Common myeloid progenitor, CD34-positive (primary cell): ENCODE results near the gene SLC22A17.

Experiments
- CTCF ChIA-PET: fragments of 350-600 bp; sonication (Branson Sonifier 250); formaldehyde crosslinking; loops from one replicate; lab custom pipeline; 2021; ENCODE audit warnings: antibody characterized with exemption; lab: Charles Lee
- POLR2A ChIA-PET: fragments of 350-600 bp; sonication (Branson Sonifier 250); formaldehyde crosslinking; loops from one replicate; lab custom pipeline; 2021; ENCODE audit warnings: antibody characterized with exemption; lab: Charles Lee
- DNase-seq, 3 donors: peaks; one replicate each; pipeline versions ENCODE4 v3.0.0 to v3.0.0-alpha.2; 2013
- H3K27ac ChIP-seq, 2 experiments: 1 replicate in 1 of 2; 2 replicates in 1 of 2; pipeline ENCODE4 v1.7.0; 2013; ENCODE audit warnings: inconsistent platforms in 2 of 2, low read length in 2 of 2, mild to moderate bottlenecking in 2 of 2, low read depth in 1 of 2, moderate library complexity in 1 of 2; ENCODE audit not compliant: severe bottlenecking in 2 of 2, insufficient read depth in 1 of 2, poor library complexity in 1 of 2
- H3K27me3 ChIP-seq, 5 experiments: replicated peaks in 2 of 5; 1 replicate in 3 of 5; 2 replicates in 2 of 5; pipeline versions ENCODE4 v1.6.1 to v1.7.0; 2013; ENCODE audit warnings: low read length in 4 of 5, mild to moderate bottlenecking in 2 of 5, moderate library complexity in 2 of 5, inconsistent platforms in 1 of 5; ENCODE audit not compliant: insufficient read depth in 5 of 5, control insufficient read depth in 4 of 5
- H3K36me3 ChIP-seq, 4 experiments: 1 replicate in 2 of 4; 2 replicates in 2 of 4; pipeline versions ENCODE4 v1.6.1 to v1.7.0; 2013; ENCODE audit warnings: low read length in 3 of 4, control low read depth in 1 of 4, mild to moderate bottlenecking in 1 of 4; ENCODE audit not compliant: control insufficient read depth in 4 of 4, insufficient read depth in 4 of 4
- H3K4me1 ChIP-seq, 4 experiments: 1 replicate in 3 of 4; 2 replicates in 1 of 4; pipeline versions ENCODE4 v1.6.1 to v1.7.1; 2013; ENCODE audit warnings: low read length in 3 of 4, mild to moderate bottlenecking in 3 of 4, control low read depth in 1 of 4, inconsistent platforms in 1 of 4, moderate library complexity in 1 of 4; ENCODE audit not compliant: control insufficient read depth in 4 of 4, insufficient read depth in 4 of 4; ENCODE audit errors: control extremely low read depth in 1 of 4
- H3K4me3 ChIP-seq, 7 experiments: 1 replicate in 4 of 7; 2 replicates in 3 of 7; pipeline versions ENCODE4 v1.5.1 to v1.7.0; 2013; ENCODE audit warnings: mild to moderate bottlenecking in 7 of 7, low read length in 6 of 7, moderate library complexity in 6 of 7, inconsistent platforms in 2 of 7, low read depth in 2 of 7, control low read depth in 1 of 7; ENCODE audit not compliant: insufficient read depth in 4 of 7, control insufficient read depth in 1 of 7; ENCODE audit errors: extremely low read depth in 1 of 7
- H3K9me3 ChIP-seq, 5 experiments: 1 replicate in 4 of 5; 2 replicates in 1 of 5; pipeline versions ENCODE4 v1.6.1 to v1.7.1; 2013; ENCODE audit warnings: low read length in 4 of 5, mild to moderate bottlenecking in 2 of 5, inconsistent platforms in 1 of 5, low read depth in 1 of 5, moderate library complexity in 1 of 5; ENCODE audit not compliant: control insufficient read depth in 4 of 5, insufficient read depth in 2 of 5; ENCODE audit errors: control extremely low read depth in 1 of 5
- WGBS: methylation state at CpG from one replicate; pipeline ENCODE4 v1.1.5; 2013; ENCODE audit not compliant: insufficient coverage; 5-methylcytosine and 5-hydroxymethylcytosine counted together

SLC22A17 gene

GRCh38 chr14:23354990-23355389 lies 2.3 kb upstream of the SLC22A17 start:
- Histone ChIP-seq H3K36me3 (no peaks in the 10 kb centered on the region), H3K9me3 (no peaks in the 10 kb centered on the region), H3K27me3 (peaks cover 0 to 49% (median 14%) of the 10 kb centered on the region in 5 experiments), H3K27ac (no peak overlapping the region), H3K4me3 (no peak overlapping the region), H3K4me1 (peaks cover 0 to 16% (median 11%) of the 10 kb centered on the region in 4 experiments)
- ChIA-PET CTCF (interaction anchor here (0.9 to 2.4 kb wide), 2 partner anchors 10 to 20 kb away, joined by 4 to 5 read pairs; no protein-coding TSS in a partner anchor), POLR2A (interaction anchor here (1.3 kb wide), 1 partner anchor 28 kb away, joined by 3 read pairs; no protein-coding TSS in a partner anchor)
- no peak for DNase-seq
- WGBS, result 100% methylated on average over 2 of the region's 6 CpGs

GRCh38 chr14:23353433-23353780 lies 720 bp upstream of the SLC22A17 start:
- CTCF ChIA-PET, result interaction anchor here (0.7 to 3.0 kb wide), 7 partner anchors 16 to 122 kb away, joined by 3 to 27 read pairs (median 5); partner anchors contain the start of gene CMTM5

GRCh38 chr14:23351681-23352505 lies 794 bp downstream of the SLC22A17 start:
- POLR2A ChIA-PET, result interaction anchor here (0.5 to 1.4 kb wide), 4 partner anchors 10 to 1883 kb away, joined by 3 read pairs; partner anchors contain the start of genes NGDN and PABPN1
- H3K4me3 ChIP-seq, result peak overlapping the region; percentile 45 to 85 (median 60)
- no peaks in the 10 kb centered on the region for H3K36me3 ChIP-seq
- no peak overlapping the region for H3K27ac ChIP-seq
- peaks cover 0 to 16% (median 11%) of the 10 kb centered on the region in 4 experiments for H3K4me1 ChIP-seq
- WGBS, result 13% methylated on average over 47 of the region's 61 CpGs
- no peak for DNase-seq
- H3K9me3 ChIP-seq, result no peaks in the 10 kb centered on the region
- peaks cover 0 to 45% (median 14%) of the 10 kb centered on the region in 5 experiments for H3K27me3 ChIP-seq
- CTCF ChIA-PET, result interaction anchor here (0.5 to 3.0 kb wide), 4 partner anchors 18 to 753 kb away, joined by 3 to 27 read pairs (median 8); no protein-coding TSS in a partner anchor

More at GRCh38 chr14:23353433-23353780, 720 bp upstream of the SLC22A17 start:
- no peaks in the 10 kb centered on the region for H3K9me3 ChIP-seq
- H3K4me3 ChIP-seq, result peak overlapping the region in 1 of 7 experiments; percentile 85
- no peak overlapping the region for H3K27ac ChIP-seq
- POLR2A ChIA-PET, result interaction anchor here (1.4 kb wide), 1 partner anchor 116 kb away, joined by 3 read pairs; the partner anchor contains the start of gene NGDN
- H3K4me1 ChIP-seq, result peaks cover 0 to 16% (median 11%) of the 10 kb centered on the region in 4 experiments
- H3K27me3 ChIP-seq, result peaks cover 0 to 48% (median 14%) of the 10 kb centered on the region in 5 experiments
- WGBS, result 87% methylated on average over 4 of the region's 5 CpGs
- H3K36me3 ChIP-seq, result no peaks in the 10 kb centered on the region
- no peak for DNase-seq

GRCh38 chr14:23349156-23349845 lies 3.4 kb downstream of the SLC22A17 start:
- Histone ChIP-seq H3K36me3 (no peaks in the 10 kb centered on the region), H3K4me3 (no peak overlapping the region), H3K27ac (no peak overlapping the region), H3K4me1 (peaks cover 0 to 16% (median 11%) of the 10 kb centered on the region in 4 experiments), H3K9me3 (no peaks in the 10 kb centered on the region), H3K27me3 (peaks cover 0 to 34% (median 6%) of the 10 kb centered on the region in 5 experiments)
- 96% methylated on average over 4 of the region's 8 CpGs for WGBS
- no peak for DNase-seq
- ChIA-PET CTCF (interaction anchor here (0.7 to 1.0 kb wide), 3 partner anchors 18 to 31 kb away, joined by 3 to 5 read pairs (median 3); no protein-coding TSS in a partner anchor), POLR2A (interaction anchor here (0.6 kb wide), 1 partner anchor 14 kb away, joined by 3 read pairs; no protein-coding TSS in a partner anchor)

GRCh38 chr14:23348297-23348655 lies 4.4 kb downstream of the SLC22A17 start:
- POLR2A ChIA-PET, result no interaction called here
- Histone ChIP-seq H3K4me3 (no peak overlapping the region), H3K27ac (no peak overlapping the region), H3K9me3 (no peaks in the 10 kb centered on the region), H3K27me3 (peaks cover 0 to 24% (median 2%) of the 10 kb centered on the region in 5 experiments), H3K4me1 (peaks cover 0 to 16% (median 11%) of the 10 kb centered on the region in 4 experiments), H3K36me3 (no peaks in the 10 kb centered on the region)
- DNase-seq, result no peak
- CTCF ChIA-PET, result interaction anchor here (1.0 to 1.5 kb wide), 3 partner anchors 11 to 32 kb away, joined by 4 to 5 read pairs (median 5); no protein-coding TSS in a partner anchor
- WGBS, result 100% methylated on average over 2 of the region's 6 CpGs

- no peak overlapping the region for H3K4me3 ChIP-seq
- peaks cover 0 to 19% (median 0%) of the 10 kb centered on the region in 5 experiments for H3K27me3 ChIP-seq
- CTCF ChIA-PET, result interaction anchor here (1.3 to 3.3 kb wide), 6 partner anchors 10 to 212 kb away, joined by 3 to 28 read pairs (median 4); no protein-coding TSS in a partner anchor
- H3K9me3 ChIP-seq, result no peaks in the 10 kb centered on the region
- H3K36me3 ChIP-seq, result no peaks in the 10 kb centered on the region
- H3K27ac ChIP-seq, result no peak overlapping the region
- DNase-seq, result no peak
- POLR2A ChIA-PET, result no interaction called here
- H3K4me1 ChIP-seq, result peaks cover 0 to 10% (median 10%) of the 10 kb centered on the region in 4 experiments
- 98% methylated on average over 13 of the region's 19 CpGs for WGBS
Measured at GRCh38 chr14:23347406-23348296, 5.0 kb downstream of the SLC22A17 start.
